Measurements from ENCODE around the gene CNTRL.

DNA sequence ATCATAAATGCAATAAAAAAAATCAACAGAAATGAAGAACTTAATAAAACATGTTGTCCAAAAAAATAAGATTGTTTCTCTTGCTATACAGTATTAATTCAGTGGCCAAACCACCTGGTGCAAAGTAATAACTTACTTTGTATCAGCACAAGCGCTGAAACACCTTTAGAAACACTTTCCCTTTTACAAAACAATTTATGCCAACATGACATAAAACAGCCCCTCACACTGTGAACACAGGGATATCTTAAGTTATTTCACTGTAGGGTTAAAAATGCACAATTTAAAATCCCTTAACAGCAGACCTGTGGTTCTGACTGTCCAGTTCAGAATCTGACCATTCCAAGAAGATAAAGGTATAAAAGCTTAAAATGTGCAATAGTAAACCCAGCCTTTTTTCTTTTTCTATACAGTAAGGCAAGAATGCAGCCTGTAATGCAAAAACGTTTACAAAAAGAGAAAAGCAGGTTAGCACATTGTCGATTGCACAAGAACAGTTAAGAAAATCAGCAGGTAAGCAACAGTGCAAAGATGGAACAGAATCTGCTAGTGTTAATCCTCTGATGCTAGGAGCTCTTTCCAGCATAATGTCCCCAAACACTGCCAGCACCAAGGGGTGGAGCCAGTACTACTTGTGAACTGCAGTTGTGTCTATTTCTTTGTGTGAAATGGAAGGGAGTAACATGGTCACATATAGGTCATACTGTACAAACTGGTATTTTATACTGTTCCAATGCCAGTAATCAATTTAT lies 105.4 kb downstream of the CNTRL start:
- no peak for TF ChIP-seq EZH2 (IDR thresholded peaks at IDR 0.05; ENCODE audit: low read length, missing control alignments)
- TF ChIP-seq, protein P1, sequence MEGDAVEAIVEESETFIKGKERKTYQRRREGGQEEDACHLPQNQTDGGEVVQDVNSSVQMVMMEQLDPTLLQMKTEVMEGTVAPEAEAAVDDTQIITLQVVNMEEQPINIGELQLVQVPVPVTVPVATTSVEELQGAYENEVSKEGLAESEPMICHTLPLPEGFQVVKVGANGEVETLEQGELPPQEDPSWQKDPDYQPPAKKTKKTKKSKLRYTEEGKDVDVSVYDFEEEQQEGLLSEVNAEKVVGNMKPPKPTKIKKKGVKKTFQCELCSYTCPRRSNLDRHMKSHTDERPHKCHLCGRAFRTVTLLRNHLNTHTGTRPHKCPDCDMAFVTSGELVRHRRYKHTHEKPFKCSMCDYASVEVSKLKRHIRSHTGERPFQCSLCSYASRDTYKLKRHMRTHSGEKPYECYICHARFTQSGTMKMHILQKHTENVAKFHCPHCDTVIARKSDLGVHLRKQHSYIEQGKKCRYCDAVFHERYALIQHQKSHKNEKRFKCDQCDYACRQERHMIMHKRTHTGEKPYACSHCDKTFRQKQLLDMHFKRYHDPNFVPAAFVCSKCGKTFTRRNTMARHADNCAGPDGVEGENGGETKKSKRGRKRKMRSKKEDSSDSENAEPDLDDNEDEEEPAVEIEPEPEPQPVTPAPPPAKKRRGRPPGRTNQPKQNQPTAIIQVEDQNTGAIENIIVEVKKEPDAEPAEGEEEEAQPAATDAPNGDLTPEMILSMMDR (conservative IDR thresholded peaks at IDR 0.05 in 1 of 2, IDR thresholded peaks at IDR 0.05 in 1 of 2; ENCODE audit: low read depth in 1 of 2, low read length in 2 of 2): no peak
